GM06990 (cell line): ENCODE data around the gene PIAS4.
"Not testable (repeated sequence)": the region's sequence is repeated elsewhere in the genome, so short reads cannot be mapped to it uniquely, and the experiment has no call there.

Source experiments
- DNase-seq: peaks from one replicate; pipeline ENCODE4 v3.0.0-alpha.2; 2011; ENCODE audit not compliant: insufficient read length; ENCODE audit errors: extremely low read depth
- H3K27me3 ChIP-seq: replicated peaks from 2 replicates; pipeline ENCODE4 v1.6.0; 2011; ENCODE audit warnings: low read length; ENCODE audit not compliant: control insufficient read depth, insufficient read depth
- H3K36me3 ChIP-seq: 2 replicates; pipeline ENCODE4 v1.5.1; 2011; ENCODE audit warnings: low read length; ENCODE audit not compliant: control insufficient read depth, insufficient read depth
- H3K4me3 ChIP-seq: replicated peaks from 2 replicates; pipeline ENCODE4 v1.5.1; 2011; ENCODE audit warnings: low read depth, mild to moderate bottlenecking, control low read depth, low read length
- CTCF ChIP-seq: IDR thresholded peaks from 2 replicates; pipeline ENCODE4 v1.5.1; 2011; ENCODE audit warnings: low read length, control low read depth, mild to moderate bottlenecking, inconsistent platforms; ENCODE audit not compliant: insufficient read depth, poor library complexity, severe bottlenecking

The PIAS4 gene

GRCh38 chr19:4009990-4010807, 2.7 kb downstream of the PIAS4 start:
- DNase-seq = no peak
- Histone ChIP-seq H3K27me3 (no peaks in the 10 kb centered on the region), H3K36me3 (peaks cover 13% of the 10 kb centered on the region), H3K4me3 (no peak overlapping the region)
- no peak for TF ChIP-seq CTCF

- Histone ChIP-seq H3K36me3 (peaks cover 16% of the 10 kb centered on the region), H3K4me3 (no peak overlapping the region), H3K27me3 (no peaks in the 10 kb centered on the region)
- no peak for DNase-seq
- no peak for TF ChIP-seq CTCF
Observed at GRCh38 chr19:4010808-4011110, 3.2 kb downstream of the PIAS4 start.

GRCh38 chr19:4011430-4011829, 3.9 kb downstream of the PIAS4 start:
- not testable (repeated sequence) for H3K27me3 ChIP-seq, H3K4me3 ChIP-seq, DNase-seq
- H3K36me3 ChIP-seq = peaks cover 16% of the 10 kb centered on the region

- H3K4me3 ChIP-seq = no peak overlapping the region
- no peaks in the 10 kb centered on the region for H3K27me3 ChIP-seq
- no peak for TF ChIP-seq CTCF
- no peak for DNase-seq
- peaks cover 19% of the 10 kb centered on the region for H3K36me3 ChIP-seq
Observed at GRCh38 chr19:4012092-4012974, 4.8 kb downstream of the PIAS4 start.

- no peak for TF ChIP-seq CTCF
- DNase-seq = no peak
- Histone ChIP-seq H3K4me3 (no peak overlapping the region), H3K36me3 (peaks cover 19% of the 10 kb centered on the region), H3K27me3 (no peaks in the 10 kb centered on the region)
Observed at GRCh38 chr19:4012975-4013634, 5.6 kb downstream of the PIAS4 start.
